Measurements from ENCODE around the gene PLD5.
"Not testable (repeated sequence)": the region's sequence is repeated elsewhere in the genome, so short reads cannot be mapped to it uniquely, and the experiment has no call there.

Gene PLD5

DNA sequence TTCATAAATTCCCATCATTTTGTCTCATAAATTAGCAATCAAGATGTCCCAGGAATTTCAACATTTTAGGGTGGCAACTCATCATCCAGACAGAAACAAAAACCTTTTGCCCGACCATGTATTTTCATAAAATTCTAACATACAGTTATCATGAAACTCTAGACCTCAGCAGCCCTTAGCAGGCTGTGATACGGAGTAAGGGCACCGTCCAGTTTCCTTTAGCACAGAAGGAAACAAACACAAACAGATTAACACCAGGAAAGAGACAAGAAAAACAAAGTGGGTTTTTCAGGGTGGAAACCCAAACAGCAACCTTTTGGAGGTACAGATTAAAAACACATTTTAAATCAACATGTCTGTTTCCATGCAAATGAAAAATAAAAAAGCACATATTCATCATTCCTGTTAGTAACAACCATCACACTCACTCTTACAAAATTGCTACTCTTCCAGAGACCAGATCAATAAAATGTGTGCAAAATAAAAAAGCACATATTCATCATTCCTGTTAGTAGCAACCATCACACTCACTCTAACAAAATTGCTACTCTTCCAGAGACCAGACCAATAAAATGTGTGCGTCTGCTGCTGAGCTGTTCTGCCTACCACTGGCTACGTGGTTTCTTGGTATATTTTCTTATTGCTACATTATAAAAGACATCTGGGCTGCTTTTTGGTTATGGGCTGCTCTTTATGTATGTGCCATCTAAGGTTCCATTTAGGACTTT lies 241.6 kb downstream of the PLD5 start:
- DNase-seq (ENCODE audit: low read depth in 2 of 2) = not testable (repeated sequence)

GRCh38 chr1:242278406-242278805 lies 246.1 kb downstream of the PLD5 start:
- DNase-seq (ENCODE audit: low read depth in 2 of 2) = not testable (repeated sequence)

DNA sequence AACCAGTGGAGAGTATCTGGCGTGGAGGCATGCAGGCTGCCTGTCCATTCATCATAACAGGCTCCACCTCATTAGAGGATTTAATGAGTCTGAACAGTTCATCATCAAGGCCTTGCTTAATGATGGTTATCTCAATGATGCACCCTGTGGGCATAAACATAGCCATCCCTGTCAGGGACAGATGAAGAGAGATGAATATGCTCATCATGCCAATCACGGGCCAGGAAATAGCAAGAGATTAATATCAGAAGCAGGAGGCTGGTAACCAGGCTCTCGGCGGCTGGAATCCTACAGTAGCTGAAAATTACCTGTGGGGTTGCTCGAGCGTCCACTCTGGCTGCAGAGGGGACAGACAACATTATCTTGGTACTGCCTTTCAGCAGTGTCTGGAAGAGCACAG lies 247.7 kb downstream of the PLD5 start:
- DNase-seq (ENCODE audit: low read depth in 2 of 2) = not testable (repeated sequence)

GRCh38 chr1:242267004-242267403 lies 257.5 kb downstream of the PLD5 start:
- not testable (repeated sequence) for DNase-seq (ENCODE audit: low read depth in 2 of 2)

DNA sequence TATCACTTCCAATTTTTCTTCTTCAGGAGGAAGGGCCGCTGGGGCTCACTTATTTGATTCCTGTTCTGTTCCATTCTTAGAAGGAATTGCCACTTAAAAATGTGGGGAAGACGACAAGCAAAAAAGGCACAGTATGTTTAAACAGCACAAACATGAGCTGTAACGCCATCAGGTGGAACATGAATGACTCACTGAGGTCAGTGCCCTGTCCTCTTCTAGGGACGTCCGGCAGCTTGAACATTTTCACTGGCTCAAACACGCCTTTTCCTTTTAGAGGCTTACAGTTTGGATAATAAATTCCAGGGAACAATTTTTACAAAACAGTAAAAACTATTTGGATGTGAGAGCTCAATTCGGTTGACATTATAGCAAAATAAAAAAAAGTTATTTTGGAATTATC lies 260.1 kb downstream of the PLD5 start:
- not testable (repeated sequence) for DNase-seq (ENCODE audit: low read depth in 2 of 2)

- no peak for DNase-seq (ENCODE audit: low read depth in 2 of 2)
Observed at GRCh38 chr1:242245255-242245654, 279.2 kb downstream of the PLD5 start.

- no peak for DNase-seq (ENCODE audit: low read depth in 2 of 2)
Observed at GRCh38 chr1:242243472-242243871, 281.0 kb downstream of the PLD5 start.

DNA sequence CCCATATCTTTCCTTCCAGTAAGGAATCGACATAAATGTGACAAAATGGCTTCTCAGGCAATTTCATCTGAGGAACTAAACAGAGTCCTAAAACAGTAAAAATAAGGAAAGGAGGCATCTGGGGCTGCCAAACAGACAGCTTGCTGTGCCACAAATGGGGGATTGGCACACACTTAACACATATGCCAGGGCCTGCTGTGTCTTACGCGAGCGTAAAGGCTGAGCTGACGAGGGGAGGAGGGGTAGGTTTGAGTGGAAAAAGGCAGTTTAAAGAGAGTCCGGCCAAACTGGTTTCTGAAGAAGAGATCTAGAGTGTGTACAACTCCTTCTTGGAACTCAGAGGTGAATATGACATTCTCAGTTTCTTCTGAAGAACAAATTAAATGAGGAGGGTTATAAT lies 281.5 kb downstream of the PLD5 start:
- DNase-seq (ENCODE audit: low read depth in 2 of 2) = no peak

DNA sequence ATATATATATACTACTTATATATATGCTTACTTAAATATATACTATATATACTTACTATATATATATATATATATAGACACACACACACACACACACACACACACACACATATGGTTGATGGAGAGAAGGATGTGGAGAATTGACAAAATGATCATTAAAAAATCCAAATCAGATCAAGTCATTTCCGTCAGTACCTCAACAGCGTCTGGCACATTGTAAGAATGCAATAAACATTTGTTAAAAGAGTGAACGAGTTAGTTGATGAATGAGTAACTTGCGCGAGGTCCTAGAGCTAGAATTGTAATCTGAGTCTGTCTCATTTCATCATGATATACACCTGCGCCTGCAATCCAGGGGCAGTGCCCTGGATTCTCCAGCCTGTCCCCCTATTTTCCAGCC lies 282.6 kb downstream of the PLD5 start:
- no peak for DNase-seq (ENCODE audit: low read depth in 2 of 2)

GRCh38 chr1:242240691-242241090 lies 283.8 kb downstream of the PLD5 start:
- DNase-seq (ENCODE audit: low read depth in 2 of 2) = no peak

DNA sequence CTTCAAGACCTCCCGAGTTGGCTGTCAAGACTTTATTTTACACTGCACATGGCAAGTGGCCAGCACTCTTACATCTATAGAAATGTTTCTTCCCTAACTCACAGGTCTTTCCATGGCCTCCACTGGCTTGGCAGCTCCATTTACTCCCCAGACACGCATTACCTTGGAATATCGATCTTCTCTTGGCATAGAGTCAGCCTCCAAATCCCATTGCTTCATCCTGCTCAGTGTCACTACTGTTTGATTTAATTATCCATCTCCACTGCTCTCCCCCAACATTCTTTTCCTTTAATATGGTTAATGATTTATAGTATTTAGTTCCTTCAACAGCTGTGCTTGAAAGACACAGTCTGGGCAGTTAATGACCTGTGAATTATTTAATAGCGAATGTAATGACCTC lies 284.4 kb downstream of the PLD5 start:
- DNase-seq (ENCODE audit: low read depth in 2 of 2) = no peak

DNA sequence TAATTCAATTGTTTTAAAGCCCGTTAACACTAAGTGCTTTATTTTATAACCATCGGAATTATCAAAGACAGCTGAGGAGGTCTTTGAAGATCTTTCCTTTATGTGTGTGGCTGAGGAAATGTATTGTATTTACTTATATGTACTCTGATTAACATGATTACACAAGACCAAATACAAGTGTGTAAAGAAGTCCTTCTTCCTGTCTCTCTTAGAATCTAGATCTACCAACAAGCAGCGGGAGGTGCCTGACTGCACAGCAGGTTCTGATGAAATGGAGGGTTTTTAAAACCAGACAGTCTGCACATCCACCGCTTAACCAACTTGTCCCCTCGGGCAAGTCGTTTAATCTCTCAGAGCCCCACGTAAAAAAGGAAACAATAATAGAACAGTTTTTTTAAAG lies 285.1 kb downstream of the PLD5 start:
- DNase-seq (ENCODE audit: low read depth in 2 of 2) = no peak

DNA sequence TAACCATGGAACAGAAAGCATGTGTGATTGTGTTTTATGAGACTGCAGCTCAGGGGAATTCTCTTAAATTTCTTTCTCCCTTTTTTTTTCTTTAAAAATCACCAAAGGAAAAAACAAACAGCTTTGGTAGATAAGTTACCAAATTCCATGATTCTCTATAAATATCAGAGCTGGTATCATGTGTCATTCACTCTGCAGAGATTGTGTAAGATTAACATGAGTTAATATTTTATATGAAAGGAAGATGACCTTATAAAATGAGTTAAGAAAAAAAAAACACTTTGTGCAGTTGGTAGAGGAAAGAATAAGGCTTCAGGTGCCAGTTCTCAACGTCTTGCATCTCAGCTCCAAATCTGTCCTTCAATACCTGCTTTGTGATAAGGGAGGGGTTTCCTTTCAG lies 287.4 kb downstream of the PLD5 start:
- DNase-seq (ENCODE audit: low read depth in 2 of 2) = no peak

- DNase-seq (ENCODE audit: low read depth in 2 of 2) = no peak
Observed at GRCh38 chr1:242228991-242229390, 295.5 kb downstream of the PLD5 start.

GRCh38 chr1:242225767-242226573 lies 298.5 kb downstream of the PLD5 start:
- DNase-seq (ENCODE audit: low read depth in 2 of 2) = no peak

GRCh38 chr1:242224878-242225766 lies 299.4 kb downstream of the PLD5 start:
- DNase-seq (ENCODE audit: low read depth in 2 of 2) = not testable (repeated sequence)

DNA sequence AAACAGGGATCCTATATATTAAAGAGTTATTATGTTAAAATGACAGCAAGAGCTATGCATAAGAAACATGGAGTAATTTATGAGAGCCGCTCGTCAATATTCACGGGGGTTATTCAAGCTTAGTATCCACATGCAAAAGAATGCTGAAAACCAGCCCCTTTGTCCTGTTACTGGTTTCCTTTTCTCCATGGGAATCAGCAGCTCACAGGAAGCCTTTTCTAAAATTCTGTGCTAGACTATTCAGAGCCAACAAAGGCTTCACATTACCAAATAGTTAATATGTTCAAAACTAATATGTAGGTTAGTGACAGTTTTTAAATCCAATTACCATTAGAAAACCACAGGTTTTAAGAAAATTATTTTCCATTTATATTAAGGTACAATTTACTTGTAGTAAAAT lies 300.0 kb downstream of the PLD5 start:
- DNase-seq (ENCODE audit: low read depth in 2 of 2) = no peak

GRCh38 chr1:242219905-242220304 lies 304.6 kb downstream of the PLD5 start:
- no peak for DNase-seq (ENCODE audit: low read depth in 2 of 2)

DNA sequence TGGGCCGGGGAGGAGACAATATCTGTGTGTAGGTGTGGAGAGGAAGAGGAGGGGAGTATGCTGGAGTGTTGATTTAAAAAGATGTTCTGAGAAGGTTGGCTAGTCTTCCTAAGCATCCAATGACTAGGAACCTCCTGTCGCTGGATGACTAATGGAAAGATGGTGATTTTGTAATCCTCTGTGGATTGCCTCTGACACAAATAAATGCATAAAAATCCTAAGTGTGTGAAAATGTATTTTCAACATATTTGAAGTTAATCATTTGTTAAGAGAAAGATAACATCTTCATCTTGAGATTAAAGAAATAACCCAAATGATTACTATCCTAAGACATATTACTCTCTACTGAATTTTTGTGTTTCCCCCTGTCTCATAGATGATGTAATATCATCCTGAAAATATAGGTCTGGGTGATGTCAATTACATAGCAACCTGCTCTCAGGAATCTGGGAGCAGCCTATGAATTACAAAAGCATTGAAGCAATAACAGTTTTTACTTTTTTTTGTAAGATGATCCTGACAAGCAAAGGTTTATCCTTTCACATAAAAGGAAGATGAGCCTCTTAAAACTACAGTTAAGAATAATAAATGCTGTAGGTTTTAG lies 305.1 kb downstream of the PLD5 start:
- DNase-seq (ENCODE audit: low read depth in 2 of 2) = no peak

- DNase-seq (ENCODE audit: low read depth in 2 of 2) = no peak
Observed at GRCh38 chr1:242216368-242216767, 308.1 kb downstream of the PLD5 start.

- not testable (repeated sequence) for DNase-seq (ENCODE audit: low read depth in 2 of 2)
Observed at GRCh38 chr1:242214455-242214854, 310.0 kb downstream of the PLD5 start.

- not testable (repeated sequence) for DNase-seq (ENCODE audit: low read depth in 2 of 2)
Observed at GRCh38 chr1:242212961-242213360, 311.5 kb downstream of the PLD5 start.
